Gastroesophageal sphincter (tissue), 4 donors: Measurements from ENCODE around the gene CLCN3. TPM values are rescaled to one million over a fixed set of nuclear protein-coding genes. Genes with fewer than 3 reads are reported as not detected.
A peak's percentile ranks its signal among the peaks of the same experiment; 100 is the strongest.
"Not testable (repeated sequence)": the region's sequence is repeated elsewhere in the genome, so short reads cannot be mapped to it uniquely, and the experiment has no call there.

Experiments used
- ATAC-seq: fragments of 150-250 bp; one replicate; pipeline ENCODE4 v1.9.1; 2016; ENCODE audit warnings: mild to moderate bottlenecking, moderate library complexity
- H3K27ac ChIP-seq, 4 donors: fragments of 200-600 bp; sonication (generic) in 3 of 4; 1 replicate in 3 of 4; 2 replicates in 1 of 4; pipeline ENCODE4 v1.5.1; 2016 to 2019
- H3K27me3 ChIP-seq: fragments of 200-600 bp; sonication (generic); one replicate; pipeline ENCODE4 v1.5.1; 2019
- H3K36me3 ChIP-seq, 2 donors: fragments of 200-600 bp; sonication (generic); one replicate each; pipeline ENCODE4 v1.5.1; 2019; ENCODE audit warnings: control low read depth in 1 of 2
- H3K4me1 ChIP-seq, 3 donors: fragments of 200-600 bp; sonication (generic); 1 replicate in 2 of 3; 2 replicates in 1 of 3; pipeline ENCODE4 v1.5.1; 2016 to 2019; ENCODE audit warnings: control low read depth in 2 of 3
- H3K4me3 ChIP-seq, 2 donors: fragments of 200-600 bp; sonication (generic); one replicate each; pipeline ENCODE4 v1.5.1; 2019; ENCODE audit warnings: mild to moderate bottlenecking in 1 of 2, moderate library complexity in 1 of 2
- H3K9me3 ChIP-seq, 3 donors: fragments of 200-600 bp; sonication (generic); one replicate each; pipeline ENCODE4 v1.5.1; 2017 to 2019; ENCODE audit warnings: control low read depth in 2 of 3
- CTCF ChIP-seq, 4 experiments: fragments of 200-600 bp in 2 of 4; fragments of 450-650 bp in 2 of 4; sonication (generic) in 1 of 4; IDR thresholded peaks; one replicate each; pipeline ENCODE4 v1.5.1; 2017 to 2019; ENCODE audit warnings: antibody characterized with exemption in 4 of 4, mild to moderate bottlenecking in 2 of 4, moderate library complexity in 2 of 4
- EP300 ChIP-seq: sonication (generic); formaldehyde crosslinking; IDR thresholded peaks from one replicate; pipeline ENCODE4 v1.6.1; 2017; ENCODE audit warnings: antibody characterized with exemption, mild to moderate bottlenecking
- POLR2A ChIP-seq, 2 donors: fragments of 450-650 bp; IDR thresholded peaks; one replicate each; pipeline ENCODE4 v1.6.1; 2017; ENCODE audit warnings: antibody characterized with exemption in 2 of 2, mild to moderate bottlenecking in 2 of 2, moderate library complexity in 1 of 2
- POLR2AphosphoS5 ChIP-seq: sonication (generic); formaldehyde crosslinking; IDR thresholded peaks from one replicate; pipeline ENCODE4 v1.6.1; 2017; ENCODE audit warnings: antibody characterized with exemption
- WGBS, 2 donors: methylation state at CpG; one replicate each; pipeline ENCODE4 v1.1.5; 2018; ENCODE audit warnings: low coverage in 1 of 2; 5-methylcytosine and 5-hydroxymethylcytosine counted together
- total RNA-seq, 4 donors: library from RNA; depleted of rRNA; stranded (reverse); fragments of >200 nt; gene quantifications; one replicate each; pipeline ENCODE4 v1.1.0, GENCODE V29; 2016

The CLCN3 gene
- total RNA-seq, 4 donors from 2014 or later, result 16.6 to 26.0 (median 22.6) TPM

- H3K36me3 ChIP-seq, result no peaks in the 10 kb centered on the region
- no peaks in the 10 kb centered on the region for H3K9me3 ChIP-seq
- no peak for ATAC-seq
- peak overlapping the region in 2 of 4 donors; percentile 94 to 96 for H3K27ac ChIP-seq
- no peaks in the 10 kb centered on the region for H3K27me3 ChIP-seq
- 74 to 82% methylated on average over 4 of the region's 4 CpGs for WGBS, 2 donors
- peaks cover 0 to 33% (median 6%) of the 10 kb centered on the region in 3 donors for H3K4me1 ChIP-seq
- no peak overlapping the region for H3K4me3 ChIP-seq
- TF ChIP-seq POLR2A (IDR thresholded peaks at IDR 0.05) (no peak), EP300 (no peak), CTCF (IDR thresholded peaks at IDR 0.05) (no peak), POLR2AphosphoS5 (no peak)
These were observed 1.4 kb upstream of the CLCN3 start for GRCh38 chr4:169618986-169619385.

- 0 to 1% methylated on average over 1 to 12 of the region's 12 CpGs for WGBS, 2 donors
These were observed 840 bp upstream of the CLCN3 start for GRCh38 chr4:169619518-169619957.

GRCh38 chr4:169620880-169621248, 486 bp downstream of the CLCN3 start:
- no peak for ATAC-seq
- Histone ChIP-seq H3K4me3 (peak overlapping the region; percentile 67 to 69), H3K36me3 (no peaks in the 10 kb centered on the region), H3K27ac (peak overlapping the region; percentile 83 to 96 (median 93)), H3K4me1 (peaks cover 0 to 35% (median 6%) of the 10 kb centered on the region in 3 donors), H3K9me3 (no peaks in the 10 kb centered on the region), H3K27me3 (no peaks in the 10 kb centered on the region)
- 0% methylated on average over 8 to 10 of the region's 14 CpGs for WGBS, 2 donors
- TF ChIP-seq EP300, result no peak
- TF ChIP-seq CTCF (IDR thresholded peaks at IDR 0.05), result no peak
- TF ChIP-seq POLR2A (IDR thresholded peaks at IDR 0.05), result no peak
- TF ChIP-seq POLR2AphosphoS5, result no peak

More at GRCh38 chr4:169619518-169619957, 840 bp upstream of the CLCN3 start:
- Histone ChIP-seq H3K4me1 (peaks cover 0 to 35% (median 6%) of the 10 kb centered on the region in 3 donors), H3K27me3 (no peaks in the 10 kb centered on the region), H3K4me3 (peak overlapping the region; percentile 67 to 69), H3K36me3 (no peaks in the 10 kb centered on the region), H3K27ac (peak overlapping the region; percentile 83 to 96 (median 93)), H3K9me3 (no peaks in the 10 kb centered on the region)
- TF ChIP-seq POLR2A (IDR thresholded peaks at IDR 0.05) (no peak), POLR2AphosphoS5 (no peak), CTCF (IDR thresholded peaks at IDR 0.05) (peak; percentile 35 to 64 (median 62))
- ATAC-seq, result no peak

GRCh38 chr4:169621731-169622492, 1.5 kb downstream of the CLCN3 start:
- H3K27me3 ChIP-seq, result no peaks in the 10 kb centered on the region
- TF ChIP-seq EP300 (no peak), POLR2AphosphoS5 (no peak), POLR2A (IDR thresholded peaks at IDR 0.05) (no peak), CTCF (IDR thresholded peaks at IDR 0.05) (no peak)
- no peaks in the 10 kb centered on the region for H3K36me3 ChIP-seq
- 3 to 7% methylated on average over 6 of the region's 6 CpGs for WGBS, 2 donors
- peaks cover 0 to 35% (median 6%) of the 10 kb centered on the region in 3 donors for H3K4me1 ChIP-seq
- no peak for ATAC-seq
- no peaks in the 10 kb centered on the region for H3K9me3 ChIP-seq
- H3K27ac ChIP-seq, result peak overlapping the region in 2 of 4 donors; percentile 94 to 96
- H3K4me3 ChIP-seq, result peak overlapping the region; percentile 67 to 69

GRCh38 chr4:169622566-169622965, 2.2 kb downstream of the CLCN3 start:
- 31 to 55% methylated on average over 4 of the region's 4 CpGs for WGBS, 2 donors

DNA sequence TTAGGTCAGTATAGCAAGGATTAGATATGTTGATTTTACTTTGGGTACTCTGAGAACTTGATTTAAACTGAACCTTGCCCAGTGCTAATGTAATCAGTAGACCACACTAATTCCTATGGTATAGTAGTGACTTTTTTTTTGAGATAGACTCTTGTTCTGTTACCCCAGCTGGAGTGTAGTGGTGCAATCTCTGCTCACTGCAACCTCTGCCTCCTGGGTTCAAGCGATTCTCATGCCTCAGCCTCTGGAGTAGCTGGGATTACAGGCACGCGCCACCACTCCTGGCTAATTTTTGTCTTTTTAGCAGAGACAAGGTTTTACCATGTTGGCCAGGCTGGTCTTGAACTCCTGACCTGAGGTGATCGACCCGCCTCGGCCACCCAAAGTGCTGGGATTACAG, 3.6 kb downstream of the CLCN3 start:
- not testable (repeated sequence) for H3K4me3 ChIP-seq, H3K9me3 ChIP-seq, H3K36me3 ChIP-seq, ATAC-seq, H3K27me3 ChIP-seq, H3K27ac ChIP-seq
- peaks cover 0 to 34% (median 6%) of the 10 kb centered on the region in 3 donors for H3K4me1 ChIP-seq
- WGBS, 2 donors, result 77 to 87% methylated on average over 3 to 4 of the region's 6 CpGs

More at GRCh38 chr4:169622566-169622965, 2.2 kb downstream of the CLCN3 start:
- no peak for ATAC-seq
- H3K4me1 ChIP-seq, result peaks cover 0 to 35% (median 6%) of the 10 kb centered on the region in 3 donors
- H3K27me3 ChIP-seq, result no peaks in the 10 kb centered on the region
- TF ChIP-seq CTCF (IDR thresholded peaks at IDR 0.05) (no peak), EP300 (no peak), POLR2A (IDR thresholded peaks at IDR 0.05) (no peak), POLR2AphosphoS5 (no peak)
- no peaks in the 10 kb centered on the region for H3K9me3 ChIP-seq
- peak overlapping the region in 2 of 4 donors; percentile 94 to 96 for H3K27ac ChIP-seq
- H3K36me3 ChIP-seq, result no peaks in the 10 kb centered on the region
- peak overlapping the region in 1 of 2 donors; percentile 67 for H3K4me3 ChIP-seq
